Measurements from ENCODE around the gene SLC25A21.

- TF ChIP-seq EZH2 (IDR thresholded peaks at IDR 0.05; ENCODE audit: low read depth, unreplicated experiment) (no peak), CTCF (conservative IDR thresholded peaks at IDR 0.05; ENCODE audit: low read depth in 2 of 2) (no peak)
Observed at GRCh38 chr14:36674659-36675058, 497.7 kb downstream of the SLC25A21 start.

Measured in GM23338 (cell line).